SH-SY5Y (cell line): Measurements from ENCODE around the gene SLC49A3.

Experiments used
- GATA2 ChIP-seq: IDR thresholded peaks from 2 replicates; pipeline ENCODE4 v1.6.1; 2011; ENCODE audit warnings: mild to moderate bottlenecking, low read depth, low read length
- GATA3 ChIP-seq: IDR thresholded peaks from 2 replicates; pipeline ENCODE4 v1.6.1; 2011; ENCODE audit warnings: low read depth, mild to moderate bottlenecking, low read length, moderate library complexity

DNA sequence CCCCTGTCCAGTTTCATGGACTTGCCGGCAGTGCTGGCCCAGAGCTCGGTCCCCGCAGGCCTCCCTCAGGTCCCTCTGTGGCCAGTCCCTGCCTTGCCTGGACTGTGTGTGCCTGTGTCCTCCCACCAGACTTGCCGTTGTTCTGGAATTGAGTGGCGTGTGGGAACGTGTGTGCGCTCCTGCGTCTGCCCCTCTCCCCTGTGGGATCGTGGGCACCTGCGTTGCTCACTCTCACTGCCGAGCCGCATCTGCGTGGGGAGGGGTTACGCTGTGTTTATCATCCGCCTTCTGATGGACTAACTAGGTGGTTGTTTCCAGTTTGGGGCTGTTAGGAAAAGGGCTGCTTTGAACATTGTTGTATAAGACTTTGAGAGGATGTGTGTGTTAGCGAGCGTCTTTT lies 37.9 kb upstream of the SLC49A3 start:
- TF ChIP-seq GATA2 (no peak), GATA3 (no peak)
